HEK293 (cell line): Measurements from ENCODE around the gene KIF26B.

Source experiments
- CTCF ChIA-PET: fragments of 350-600 bp; formaldehyde crosslinking; extraction: SDS; loops from one replicate; lab custom pipeline; 2021; ENCODE audit warnings: antibody characterized with exemption; lab: Yijun Ruan, JAX
- POLR2A ChIA-PET: fragments of 300-600 bp; formaldehyde crosslinking; extraction: SDS; loops from one replicate; lab custom pipeline; 2020; ENCODE audit warnings: antibody characterized with exemption, inconsistent platforms; lab: Yijun Ruan, JAX
- H3K27ac ChIP-seq: fragments of 200-500 bp; sonication (Bioruptor generic); 2 replicates; pipeline ENCODE4 v1.5.1; 2014; ENCODE audit warnings: low read depth, low read length, control low read depth, inconsistent platforms; ENCODE audit errors: extremely low read depth
- H3K36me3 ChIP-seq, 2 experiments: fragments of 200-500 bp in 1 of 2; sonication (Bioruptor generic) in 1 of 2; 1 replicate in 1 of 2; 2 replicates in 1 of 2; pipeline ENCODE4 v1.5.1; 2014 to 2017; ENCODE audit warnings: inconsistent platforms in 2 of 2, low read length in 2 of 2; ENCODE audit not compliant: control insufficient read depth in 2 of 2, insufficient read depth in 1 of 2
- H3K4me1 ChIP-seq: fragments of 200-500 bp; sonication (Bioruptor generic); 2 replicates; pipeline ENCODE4 v1.5.1; 2014; ENCODE audit warnings: mild to moderate bottlenecking, low read length, inconsistent platforms; ENCODE audit not compliant: control insufficient read depth, insufficient read depth
- H3K4me3 ChIP-seq: 2 replicates; pipeline ENCODE4 v1.5.1; 2011; ENCODE audit warnings: low read depth, mild to moderate bottlenecking, control low read depth, low read length, moderate library complexity
- H3K9me3 ChIP-seq: fragments of 200-500 bp; sonication (Bioruptor generic); 2 replicates; pipeline ENCODE4 v1.5.1; 2014; ENCODE audit warnings: low read depth, low read length, inconsistent platforms; ENCODE audit not compliant: control insufficient read depth, insufficient read depth
- PATZ1 ChIP-seq: fragments of 450-650 bp; formaldehyde crosslinking; IDR thresholded peaks from 2 replicates; pipeline ENCODE4 v1.5.1; 2016; ENCODE audit warnings: missing biosample characterization, missing genetic modification characterization
- ZBTB11 ChIP-seq: fragments of 450-650 bp; formaldehyde crosslinking; conservative IDR thresholded peaks from 2 replicates; pipeline ENCODE4 v1.5.1; 2016; ENCODE audit warnings: low read depth, missing biosample characterization, missing genetic modification characterization
- ZBTB8A ChIP-seq: fragments of 450-650 bp; formaldehyde crosslinking; IDR thresholded peaks from 2 replicates; pipeline ENCODE4 v1.5.1; 2016; ENCODE audit warnings: missing biosample characterization, missing genetic modification characterization
- ZFP37 ChIP-seq: fragments of 450-650 bp; formaldehyde crosslinking; IDR thresholded peaks from 2 replicates; pipeline ENCODE4 v1.5.1; 2016; ENCODE audit warnings: missing biosample characterization, missing genetic modification characterization
- ZNF239 ChIP-seq: fragments of 450-650 bp; formaldehyde crosslinking; IDR thresholded peaks from 2 replicates; pipeline ENCODE4 v1.5.1; 2016; ENCODE audit warnings: missing biosample characterization, missing genetic modification characterization
- ZNF280C ChIP-seq: fragments of 450-650 bp; formaldehyde crosslinking; IDR thresholded peaks from 2 replicates; pipeline ENCODE4 v1.5.1; 2016; ENCODE audit warnings: missing biosample characterization, missing genetic modification characterization
- ZNF366 ChIP-seq: fragments of 450-650 bp; formaldehyde crosslinking; conservative IDR thresholded peaks from 2 replicates; pipeline ENCODE4 v1.5.1; 2016; ENCODE audit warnings: missing biosample characterization, missing genetic modification characterization
- ZNF449 ChIP-seq: fragments of 450-650 bp; formaldehyde crosslinking; IDR thresholded peaks from 2 replicates; pipeline ENCODE4 v1.5.1; 2017; ENCODE audit warnings: missing biosample characterization, mild to moderate bottlenecking, missing genetic modification characterization, moderate library complexity
- ZNF473 ChIP-seq: fragments of 450-650 bp; formaldehyde crosslinking; IDR thresholded peaks from 2 replicates; pipeline ENCODE4 v1.5.1; 2017; ENCODE audit warnings: missing biosample characterization, missing genetic modification characterization
- ZNF561 ChIP-seq: fragments of 450-650 bp; IDR thresholded peaks from 2 replicates; pipeline ENCODE4 v1.5.1; 2018; ENCODE audit warnings: missing biosample characterization, missing genetic modification characterization, borderline replicate concordance
- ZNF571 ChIP-seq: fragments of 450-650 bp; formaldehyde crosslinking; IDR thresholded peaks from 2 replicates; pipeline ENCODE4 v1.5.0; 2017; ENCODE audit warnings: missing biosample characterization, missing genetic modification characterization
- ZNF580 ChIP-seq: fragments of 450-650 bp; formaldehyde crosslinking; IDR thresholded peaks from 2 replicates; pipeline ENCODE4 v1.5.1; 2016; ENCODE audit warnings: missing biosample characterization, missing genetic modification characterization
- ZNF600 ChIP-seq: fragments of 450-650 bp; formaldehyde crosslinking; IDR thresholded peaks from 2 replicates; pipeline ENCODE4 v1.5.1; 2016; ENCODE audit warnings: missing biosample characterization, missing genetic modification characterization

KIF26B gene

GRCh38 chr1:245520611-245521010 is 365.8 kb downstream of the KIF26B start (continued):
- no peak for TF ChIP-seq PATZ1 (tag by site-specific recombination)
- TF ChIP-seq ZNF280C, result no peak
- no peak for TF ChIP-seq ZBTB8A (tag by site-specific recombination)
- TF ChIP-seq ZNF600 (tag by site-specific recombination), result no peak
- no peak for TF ChIP-seq ZNF571 (tag by site-specific recombination)
- no peak for TF ChIP-seq ZNF449 (tag by site-specific recombination)
- TF ChIP-seq ZBTB11, result no peak

GRCh38 chr1:245526141-245526540 is 371.4 kb downstream of the KIF26B start:
- Histone ChIP-seq H3K4me3 (no peak overlapping the region), H3K27ac (no peak overlapping the region), H3K9me3 (no peaks in the 10 kb centered on the region), H3K36me3 (no peaks in the 10 kb centered on the region), H3K4me1 (no peaks in the 10 kb centered on the region)
- ChIA-PET POLR2A (no interaction called here), CTCF (no interaction called here)
- TF ChIP-seq ZNF580 (tag by site-specific recombination), result no peak
- TF ChIP-seq ZNF473 (tag by site-specific recombination), result no peak
- no peak for TF ChIP-seq ZNF366 (tag by site-specific recombination)
- no peak for TF ChIP-seq ZNF239
- TF ChIP-seq ZBTB11, result no peak
- no peak for TF ChIP-seq ZFP37 (tag by site-specific recombination)
- no peak for TF ChIP-seq ZNF561 (tag by site-specific recombination)
